Measurements from ENCODE around the gene ZDHHC11B.
"Not testable (repeated sequence)": the region's sequence is repeated elsewhere in the genome, so short reads cannot be mapped to it uniquely, and the experiment has no call there.

ZDHHC11B gene, protein sequence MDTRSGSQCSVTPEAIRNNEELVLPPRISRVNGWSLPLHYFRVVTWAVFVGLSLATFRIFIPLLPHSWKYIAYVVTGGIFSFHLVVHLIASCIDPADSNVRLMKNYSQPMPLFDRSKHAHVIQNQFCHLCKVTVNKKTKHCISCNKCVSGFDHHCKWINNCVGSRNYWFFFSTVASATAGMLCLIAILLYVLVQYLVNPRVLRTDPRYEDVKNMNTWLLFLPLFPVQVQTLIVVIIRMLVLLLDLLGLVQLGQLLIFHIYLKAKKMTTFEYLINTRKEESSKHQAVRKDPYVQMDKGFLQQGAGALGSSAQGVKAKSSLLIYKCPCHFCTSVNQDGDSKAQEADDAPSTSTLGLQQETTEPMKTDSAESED

DNA sequence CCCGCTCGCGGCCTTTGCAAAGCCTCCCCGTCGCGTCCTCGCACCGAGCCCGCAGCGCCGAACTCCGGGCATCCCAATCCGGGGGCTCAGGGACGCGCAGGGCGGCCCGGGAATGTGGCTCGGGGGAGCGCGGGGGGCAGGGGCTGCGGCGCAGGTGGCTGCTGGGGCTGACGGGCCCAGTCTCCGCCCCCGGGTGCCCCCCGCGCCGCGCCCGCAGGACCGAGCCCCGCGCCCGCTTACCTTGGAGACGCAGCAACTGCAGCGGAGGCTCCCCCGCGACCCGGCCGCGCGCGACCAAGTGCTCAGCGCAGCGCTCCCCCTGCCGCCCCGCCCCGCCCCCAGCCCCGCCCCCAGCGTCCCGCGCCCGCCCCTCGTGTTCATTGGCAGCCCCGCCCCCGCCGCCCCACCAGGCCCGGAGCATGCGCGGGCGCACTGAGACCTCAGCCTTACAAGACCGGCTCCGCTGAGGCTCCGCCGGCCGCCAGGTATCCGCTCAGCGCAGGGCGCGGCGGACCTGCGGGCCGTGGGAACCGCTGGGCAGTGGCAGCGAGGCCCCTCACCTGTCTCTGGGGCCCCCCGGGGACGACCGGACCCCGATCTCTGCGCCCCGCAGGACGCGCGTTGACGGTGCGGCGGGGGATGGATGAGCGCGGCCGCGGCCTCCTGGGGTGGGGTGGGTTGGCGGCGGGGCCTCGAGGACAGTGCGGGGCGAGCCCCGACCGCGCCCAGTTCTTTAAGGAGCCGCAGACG lies at the start of gene ZDHHC11B:
TSS of gene ZDHHC11B (minus strand) at position 302 of the 750 bp plus-strand sequence. CDS start 17,810 bp downstream, outside the sequence.
- DNase-seq, result not testable (repeated sequence)

DNA sequence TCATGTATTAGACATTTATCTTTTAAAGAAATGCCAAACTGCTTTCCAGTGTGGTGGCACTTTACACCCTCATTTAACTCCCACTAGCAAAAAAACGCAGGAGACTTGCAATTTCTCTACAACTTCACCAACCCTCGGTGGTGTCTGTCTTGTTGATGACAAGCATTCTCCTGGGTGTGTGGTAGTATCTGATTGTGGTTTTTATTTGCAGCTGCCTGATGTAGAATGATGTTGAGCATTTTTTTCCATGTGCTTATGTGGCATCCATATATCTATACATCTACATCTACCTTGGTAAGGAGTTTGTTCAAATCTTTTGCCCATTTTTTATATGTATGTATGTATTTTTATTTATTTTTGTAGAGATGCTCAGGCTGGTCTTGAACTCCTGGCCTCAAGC lies 49.5 kb upstream of the ZDHHC11B start:
- not testable (repeated sequence) for DNase-seq

DNA sequence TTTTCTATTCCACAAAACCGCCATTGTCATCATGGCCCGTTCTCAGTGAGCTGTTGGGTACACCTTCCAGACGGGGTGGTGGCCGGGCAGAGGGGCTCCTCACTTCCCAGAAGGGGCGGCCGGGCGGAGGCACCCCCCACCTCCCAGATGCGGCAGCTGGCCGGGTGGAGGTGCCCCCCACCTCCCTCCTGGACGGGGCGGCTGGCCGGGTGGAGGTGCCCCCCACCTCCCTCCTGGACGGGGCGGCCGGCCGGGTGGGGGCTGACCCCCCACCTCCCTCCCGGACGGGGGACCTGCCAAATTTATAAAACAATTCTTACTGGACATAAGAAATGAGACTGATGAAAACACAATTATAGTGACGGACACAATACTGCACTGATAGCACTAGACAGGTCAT lies 43.7 kb upstream of the ZDHHC11B start:
- not testable (repeated sequence) for DNase-seq

DNA sequence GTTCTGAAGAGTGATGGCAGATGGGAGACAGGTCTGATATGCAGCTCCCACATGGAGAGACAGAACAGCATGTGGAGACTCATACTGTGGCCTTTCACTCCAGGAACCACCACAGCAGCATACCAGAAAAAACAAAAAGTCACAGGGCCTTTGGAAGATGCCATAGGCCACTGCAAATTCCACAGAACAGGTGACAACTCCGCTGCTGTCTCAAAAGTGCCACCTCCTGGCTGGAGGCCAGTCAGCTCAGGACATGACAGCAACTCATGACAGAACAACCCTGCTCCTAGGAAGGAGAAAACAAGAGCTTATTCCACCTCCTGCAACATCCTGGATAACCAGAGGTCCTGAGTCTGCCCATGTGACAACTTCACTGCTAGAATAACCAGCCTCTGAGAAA lies 41.0 kb upstream of the ZDHHC11B start:
- not testable (repeated sequence) for DNase-seq

DNA sequence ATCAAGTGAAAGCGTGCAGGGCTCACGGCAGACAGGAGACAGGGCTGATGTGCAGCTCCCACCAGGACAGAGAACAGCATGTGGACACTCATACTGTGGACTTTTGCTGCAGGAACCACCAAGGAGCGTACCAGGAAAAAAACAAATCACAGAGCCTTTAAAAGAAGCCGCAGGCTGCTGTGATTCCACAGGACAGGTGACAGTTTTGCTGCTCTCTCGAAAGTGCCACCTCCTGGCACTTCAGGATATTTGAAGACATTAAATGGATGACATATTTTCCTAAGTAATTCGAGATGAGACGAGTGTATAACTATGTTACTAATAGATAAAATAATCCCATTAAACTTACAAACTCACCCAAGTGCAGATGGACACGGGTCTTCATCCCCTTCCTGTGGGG lies 37.0 kb upstream of the ZDHHC11B start:
- DNase-seq, result no peak

DNA sequence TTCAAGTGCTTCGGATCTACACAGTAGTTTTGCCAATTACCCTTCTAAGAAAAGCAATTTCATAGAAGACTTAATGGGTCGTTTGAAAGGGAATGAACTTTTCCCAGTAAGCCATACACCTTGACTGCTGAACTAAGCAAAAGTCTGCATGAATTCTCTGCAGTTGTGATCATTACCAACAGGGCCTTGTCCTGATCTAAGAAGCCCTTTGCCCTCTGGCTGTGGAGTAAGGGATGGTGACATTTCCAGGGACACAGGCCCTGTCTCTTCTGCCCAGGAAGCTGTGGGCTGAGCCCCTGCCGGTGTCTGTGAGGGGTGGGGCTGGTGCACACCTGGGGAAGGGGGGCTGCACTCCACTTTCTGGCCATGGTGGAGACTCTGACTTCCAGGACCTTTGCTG lies 35.7 kb upstream of the ZDHHC11B start:
- DNase-seq, result no peak

DNA sequence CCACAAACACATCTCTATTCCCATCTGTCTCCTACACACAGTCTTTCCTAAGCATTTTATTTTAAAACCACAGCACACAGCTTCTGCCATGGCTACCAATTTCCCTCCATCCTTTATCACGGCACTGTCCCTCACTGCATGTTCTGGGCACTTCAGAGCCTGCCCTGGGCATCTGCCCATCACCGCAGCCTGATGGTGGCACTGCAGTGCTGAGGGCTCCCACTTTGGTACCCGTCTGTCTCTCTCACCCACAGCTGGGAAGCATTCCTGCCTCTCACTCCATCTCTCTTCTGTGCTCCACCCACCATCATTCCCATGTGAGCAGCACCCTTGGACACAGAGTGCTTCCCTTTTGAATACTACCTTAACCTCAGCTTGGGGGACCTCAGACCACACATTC lies 34.5 kb upstream of the ZDHHC11B start:
- DNase-seq, result no peak

DNA sequence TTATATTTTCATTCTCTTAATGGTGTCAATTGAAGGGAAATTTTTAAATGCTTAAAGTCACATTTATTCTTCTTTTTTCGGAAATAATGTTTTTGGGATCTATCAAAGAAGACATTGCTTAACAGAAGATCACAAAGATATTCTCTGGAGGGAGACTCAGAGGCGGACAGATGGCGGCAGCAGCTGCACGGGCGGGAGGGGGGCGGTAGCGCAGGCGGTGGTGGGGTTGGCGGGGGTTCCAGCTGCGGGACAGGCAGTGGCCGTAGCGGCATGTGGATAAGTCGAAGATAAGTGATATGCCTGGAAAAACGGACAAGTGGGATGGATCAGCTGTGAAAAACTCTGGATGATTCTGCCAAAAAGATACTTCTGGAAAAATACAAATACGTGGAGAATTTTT lies 31.6 kb upstream of the ZDHHC11B start:
- no peak for DNase-seq

DNA sequence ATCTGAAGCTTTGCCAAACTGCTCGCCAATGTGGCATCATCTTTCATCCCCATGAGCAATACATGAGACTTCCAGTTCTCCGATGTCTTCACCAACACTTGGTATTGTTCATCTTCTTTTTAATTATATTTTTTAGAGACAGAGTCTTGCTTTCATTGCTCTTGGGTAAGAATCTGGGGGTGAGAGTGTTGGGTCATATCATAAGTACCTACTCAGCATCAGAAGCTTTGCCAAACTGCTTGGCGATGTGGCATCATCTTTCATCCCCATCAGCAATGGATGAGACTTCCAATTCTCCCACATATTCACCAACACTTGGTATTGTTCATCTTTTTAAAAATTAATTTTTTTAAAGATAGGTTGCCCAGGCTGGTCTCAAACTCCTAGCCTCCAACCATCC lies 30.9 kb upstream of the ZDHHC11B start:
- DNase-seq, result no peak

DNA sequence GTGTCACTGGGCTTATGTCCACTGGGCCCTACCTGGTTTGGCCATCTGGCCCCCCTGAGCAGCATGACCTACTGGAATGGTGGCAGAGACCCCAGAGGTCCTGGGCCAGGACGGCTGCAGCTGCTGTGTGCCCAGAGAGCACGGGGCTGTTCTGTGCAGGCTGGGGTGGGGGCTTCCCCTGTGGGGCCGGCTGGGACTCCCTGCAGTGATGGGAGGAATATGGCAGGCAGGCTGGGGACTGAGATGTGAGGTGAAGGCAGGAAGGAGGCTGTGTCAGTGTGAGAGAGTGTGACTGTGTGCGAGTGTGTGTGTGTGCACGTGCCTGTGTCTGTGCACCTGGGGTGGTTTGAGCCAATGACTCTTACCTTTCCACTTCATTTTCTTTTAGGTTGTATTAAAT lies 29.0 kb upstream of the ZDHHC11B start:
- DNase-seq, result not testable (repeated sequence)

DNA sequence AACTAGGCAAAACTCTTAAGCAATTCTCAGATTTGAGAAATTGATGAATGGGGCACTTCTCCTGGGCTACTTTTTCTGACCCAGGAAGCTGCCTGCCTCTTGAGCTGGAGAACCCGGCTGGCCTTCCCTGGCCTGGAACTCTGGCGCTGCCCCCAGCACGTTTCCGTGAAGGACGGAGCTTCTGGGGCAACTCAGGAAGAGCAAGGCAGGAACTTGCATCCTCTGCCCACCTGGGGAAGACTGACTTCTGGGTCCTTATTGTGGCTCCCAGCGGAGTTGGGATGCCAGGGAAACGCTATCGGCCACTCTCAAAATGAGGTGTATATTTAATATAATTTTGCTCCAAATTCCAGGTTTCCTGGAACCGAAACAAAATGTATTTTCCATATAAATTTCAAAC lies 26.9 kb upstream of the ZDHHC11B start:
- not testable (repeated sequence) for DNase-seq

DNA sequence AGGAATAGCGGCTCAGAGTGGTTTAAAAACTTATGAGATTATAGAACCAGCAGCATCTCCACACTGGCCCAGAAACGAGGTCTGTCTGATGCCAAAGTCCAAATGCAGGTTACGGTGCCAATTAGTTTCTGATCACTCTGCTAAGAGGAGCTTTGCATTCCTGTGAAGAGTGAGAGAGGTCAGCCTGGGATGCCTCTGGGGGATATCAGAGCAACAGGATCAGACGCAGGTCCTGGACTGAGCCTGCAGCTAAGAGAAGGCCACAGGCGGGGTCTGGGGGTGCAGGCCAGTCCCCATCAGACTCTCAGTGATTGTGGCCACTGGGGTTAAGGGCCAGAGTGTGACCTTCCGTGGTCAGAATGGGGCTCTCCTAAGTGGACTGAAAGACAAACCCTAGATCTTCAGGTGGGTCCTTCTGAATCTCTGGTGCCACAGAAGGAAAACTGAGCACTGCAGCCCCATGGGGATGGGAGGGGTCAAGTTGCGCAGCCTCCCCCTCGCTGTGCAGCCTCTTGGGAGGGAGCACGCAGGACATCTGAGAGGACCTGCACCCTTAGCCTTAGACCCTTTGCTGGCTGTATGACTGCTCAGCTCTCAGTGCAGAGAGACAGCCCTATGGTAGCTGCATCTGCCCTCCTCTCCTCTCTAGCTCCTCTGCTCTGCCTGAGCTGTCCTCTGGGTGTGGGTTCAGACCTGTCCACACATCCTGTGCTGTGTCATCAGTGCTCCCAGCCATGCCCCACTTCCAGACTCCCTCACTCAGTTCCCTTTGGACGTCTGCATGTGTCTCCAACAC lies 23.4 kb upstream of the ZDHHC11B start:
- DNase-seq, result not testable (repeated sequence)

DNA sequence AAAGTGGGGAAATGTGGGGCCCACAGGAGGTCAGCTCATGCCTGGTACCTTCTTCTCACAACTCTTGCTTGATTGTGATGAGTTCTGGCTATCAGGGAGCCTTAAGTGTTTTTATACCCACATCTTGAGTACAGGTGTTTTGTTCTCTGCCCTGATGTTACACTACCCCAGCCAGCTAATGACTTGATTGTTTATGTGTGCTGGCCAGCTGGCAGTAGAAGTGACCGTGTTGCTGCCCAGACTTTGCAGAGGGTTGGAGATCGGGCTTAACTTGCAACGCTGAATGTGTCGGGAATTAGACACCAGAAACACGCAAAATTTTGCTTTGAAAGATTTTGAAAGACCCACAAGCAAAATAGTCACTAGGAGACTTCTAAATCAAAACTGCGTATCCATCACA lies 16.9 kb upstream of the ZDHHC11B start:
- no peak for DNase-seq

DNA sequence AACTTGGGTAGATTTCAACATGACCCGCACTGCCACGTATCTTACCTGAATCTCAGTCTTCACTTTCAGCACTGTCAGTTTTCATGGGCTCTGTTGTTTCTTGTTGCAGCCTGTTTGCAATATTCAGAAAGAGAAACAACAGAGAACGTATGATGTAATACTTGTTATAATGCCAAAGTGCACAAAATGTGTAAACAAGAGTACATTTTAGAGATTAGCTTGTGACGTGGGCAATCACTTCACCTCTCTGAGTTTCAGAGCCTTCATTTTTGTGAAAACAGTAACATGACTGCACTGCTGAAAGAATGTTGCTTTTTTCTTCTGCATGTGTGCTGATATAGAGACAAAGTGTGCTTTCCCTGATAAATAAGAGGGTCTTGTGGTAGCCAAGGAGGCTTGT lies 16.5 kb upstream of the ZDHHC11B start:
- DNase-seq, result not testable (repeated sequence)

DNA sequence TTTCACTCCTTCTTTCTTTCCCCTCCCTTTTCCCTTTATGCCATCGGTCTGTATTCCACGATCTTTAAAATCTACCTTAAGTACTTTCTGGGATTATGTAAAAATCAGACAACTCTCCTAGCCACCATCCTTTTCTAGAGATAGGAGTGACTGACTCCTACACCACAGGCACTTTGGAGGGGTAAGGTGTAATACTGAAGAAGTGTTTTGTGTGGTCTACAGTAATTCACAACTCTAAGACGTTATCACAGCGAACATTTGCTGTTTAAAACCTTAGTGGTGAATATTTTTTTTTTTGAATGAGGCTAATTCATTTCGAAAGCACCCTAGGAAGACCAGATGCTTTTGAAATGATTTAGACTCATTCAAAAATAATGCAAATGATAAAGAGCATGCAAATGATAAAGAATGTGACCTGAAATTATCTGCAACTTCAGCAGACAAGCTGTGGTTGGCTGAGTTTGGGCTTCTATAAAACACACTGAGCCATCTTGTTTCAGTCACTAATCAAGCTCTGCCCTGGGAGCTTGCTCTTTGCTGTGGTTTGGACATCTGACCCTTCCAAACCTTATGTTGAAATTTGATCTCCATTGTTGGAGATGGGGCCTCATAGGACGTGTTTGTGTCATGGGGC lies 14.1 kb upstream of the ZDHHC11B start:
- DNase-seq, result not testable (repeated sequence)

DNA sequence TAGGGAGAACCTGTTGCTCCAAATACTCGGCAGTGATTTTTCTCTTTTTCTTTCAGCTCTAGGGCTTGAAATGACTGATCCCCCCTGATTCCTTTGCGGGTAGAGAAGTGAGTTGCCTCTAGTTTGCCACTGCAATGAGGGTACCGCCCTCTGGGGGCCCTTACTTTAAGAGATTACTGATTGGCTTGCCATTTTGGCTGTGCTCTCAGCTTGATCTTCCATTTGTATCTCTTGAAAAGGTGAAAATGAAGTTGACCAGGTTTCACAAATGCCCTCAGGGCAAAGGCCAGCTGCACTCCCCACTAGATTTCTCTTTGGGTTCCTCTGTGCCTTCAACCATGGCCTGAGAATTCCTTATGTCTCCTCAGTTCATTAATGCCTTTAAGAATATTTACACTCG lies 13.5 kb upstream of the ZDHHC11B start:
- DNase-seq, result not testable (repeated sequence)

DNA sequence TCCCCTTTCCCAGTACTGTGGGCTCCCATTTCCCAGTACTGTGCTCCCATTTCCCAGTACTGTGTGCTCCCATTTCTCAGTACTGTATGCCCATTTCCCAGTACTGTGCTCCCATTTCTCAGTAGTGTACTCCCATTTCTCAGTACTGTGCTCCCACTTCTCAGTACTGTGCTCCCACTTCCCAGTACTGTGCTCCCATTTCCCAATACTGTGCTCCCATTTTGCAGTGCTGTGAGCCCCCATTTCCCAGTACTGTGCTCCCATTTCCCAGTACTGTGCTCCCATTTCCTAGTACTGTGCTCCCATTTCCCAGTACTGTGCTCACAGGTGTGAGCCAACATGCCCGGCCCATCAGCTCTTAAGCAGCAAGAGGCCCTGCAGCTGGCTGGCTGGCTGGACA lies 11.3 kb upstream of the ZDHHC11B start:
- DNase-seq, result not testable (repeated sequence)

DNA sequence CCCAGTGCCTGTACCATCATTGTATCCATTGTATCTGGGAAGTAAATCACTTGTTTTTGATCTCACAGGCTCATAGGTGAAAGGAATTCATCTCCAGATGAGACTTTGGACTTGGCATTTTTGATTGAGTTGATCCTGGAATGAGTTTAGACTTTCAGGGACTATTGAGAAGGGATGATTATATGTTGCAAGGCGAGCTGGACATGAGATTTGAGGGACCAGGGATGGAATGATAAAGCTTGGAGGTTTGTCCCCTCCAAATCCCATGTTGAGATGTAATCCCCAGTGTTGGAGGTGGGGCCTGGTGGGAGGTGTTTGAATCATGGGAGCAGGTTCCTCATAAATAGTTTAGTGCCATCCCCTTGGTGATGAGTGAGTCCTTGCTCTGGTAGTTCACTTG lies 10.4 kb upstream of the ZDHHC11B start:
- DNase-seq, result not testable (repeated sequence)

DNA sequence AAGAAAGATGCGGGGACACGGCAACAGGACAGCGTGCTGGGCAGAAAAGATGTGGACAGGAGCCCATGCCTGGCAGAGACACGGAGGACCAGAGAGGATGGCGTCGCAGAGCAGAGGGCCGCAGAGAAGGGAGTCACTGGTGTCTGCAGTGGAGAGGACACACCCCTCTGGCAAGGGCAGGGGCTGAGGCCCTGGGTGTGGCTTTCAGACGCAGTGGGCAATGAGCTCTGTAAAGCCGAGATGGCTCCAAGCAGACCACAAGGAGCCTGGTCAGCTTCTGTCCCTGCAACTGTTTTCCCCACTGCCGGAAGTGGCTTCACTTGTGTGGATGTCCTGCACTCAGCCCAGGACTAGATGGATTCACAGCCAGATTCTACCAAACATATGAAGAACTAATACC lies 4.2 kb upstream of the ZDHHC11B start:
- DNase-seq, result not testable (repeated sequence)

DNA sequence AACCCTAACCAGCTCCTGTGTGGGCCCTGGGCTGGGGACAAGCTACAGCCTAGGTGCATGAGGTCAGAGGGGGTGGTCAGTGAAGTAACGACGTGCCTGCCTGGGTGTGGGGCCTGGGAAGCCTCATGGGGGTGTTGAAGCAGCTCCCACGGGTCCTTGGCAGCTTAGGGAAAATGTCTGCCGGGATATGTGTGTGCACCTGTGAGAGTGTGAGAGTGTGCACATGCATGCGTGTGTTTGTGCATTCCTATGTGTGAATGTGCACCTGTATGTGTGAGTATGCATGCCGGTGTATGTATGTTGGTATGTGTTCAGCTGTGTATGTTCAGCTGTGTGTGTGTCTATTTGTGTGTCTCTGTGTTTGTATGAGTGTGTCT lies 3.3 kb upstream of the ZDHHC11B start:
- DNase-seq, result not testable (repeated sequence)

DNA sequence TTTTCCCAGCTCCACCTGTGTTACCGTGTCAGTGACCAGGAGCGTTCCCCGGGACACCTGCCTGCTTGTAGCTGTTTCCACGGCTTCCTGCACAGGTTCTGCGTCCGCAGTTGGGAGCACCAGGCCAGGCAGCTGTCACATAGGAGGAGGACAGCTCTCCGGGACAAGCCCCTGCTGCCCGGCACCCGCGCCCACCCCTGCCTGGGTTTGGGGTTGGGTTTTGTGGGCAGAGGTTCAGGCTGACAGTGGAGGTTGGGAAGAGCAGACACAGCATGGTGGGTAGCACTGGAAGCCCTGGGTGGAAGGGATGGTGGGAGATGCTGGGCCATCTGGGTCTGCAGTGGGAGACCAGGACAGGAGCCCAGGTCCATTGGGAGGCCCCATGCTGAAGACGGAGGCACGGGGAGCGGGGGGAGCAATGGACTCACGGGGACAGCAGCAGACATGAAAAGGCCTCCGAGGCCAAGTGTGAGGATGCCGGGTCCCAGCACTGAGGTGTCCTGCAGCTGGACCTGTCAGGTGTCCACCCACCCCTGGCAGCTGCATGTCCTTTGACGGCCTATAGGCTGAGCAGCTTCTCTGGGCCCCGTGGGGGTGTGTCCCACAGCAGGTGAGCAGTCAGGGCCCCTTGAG lies 2.8 kb upstream of the ZDHHC11B start:
- DNase-seq, result not testable (repeated sequence)

DNA sequence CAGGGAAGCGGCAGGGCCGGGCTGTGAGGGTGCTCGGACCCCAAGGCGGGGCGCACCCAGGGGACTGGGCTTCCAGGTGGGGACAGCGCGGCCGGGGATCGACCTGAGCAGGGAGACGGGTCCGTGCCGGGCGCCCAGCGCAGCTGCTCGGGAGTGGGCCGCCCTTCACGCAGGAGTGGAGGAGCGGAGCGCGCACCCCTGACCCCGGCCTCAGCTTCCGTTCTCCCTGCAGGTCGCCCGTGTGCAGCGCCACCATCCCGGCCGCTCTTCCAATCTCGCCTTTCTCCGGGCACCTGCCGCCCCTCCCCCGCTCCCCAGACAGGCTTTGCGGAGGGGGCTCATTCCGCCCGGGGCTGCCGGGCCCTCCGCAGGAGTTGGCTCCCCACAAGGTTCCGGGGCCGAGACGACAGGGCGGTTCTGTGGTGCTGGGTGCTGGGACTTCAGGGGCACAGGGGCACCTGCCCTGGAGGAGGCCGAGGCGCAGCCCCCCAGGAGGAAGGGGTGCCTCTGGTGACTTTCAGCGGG lies 714 bp upstream of the ZDHHC11B start:
- DNase-seq, result not testable (repeated sequence)
